Lower leg skin (tissue), 4 donors: ENCODE data around the gene RPP40. TPM values are rescaled to one million over a fixed set of nuclear protein-coding genes. Genes with fewer than 3 reads are reported as not detected.

Experiments used
- DNase-seq, 2 donors: peaks; one replicate each; pipeline ENCODE4 v3.0.0-alpha.2; 2019; ENCODE audit warnings: low spot score in 2 of 2
- H3K4me3 ChIP-seq: fragments of 200-600 bp; sonication (generic); 2 replicates; pipeline ENCODE4 v1.5.1; 2017; ENCODE audit warnings: mild to moderate bottlenecking, low read depth; ENCODE audit not compliant: poor library complexity, severe bottlenecking
- POLR2A ChIP-seq, 2 donors: fragments of 450-650 bp; IDR thresholded peaks; one replicate each; pipeline ENCODE4 v1.6.1; 2016 to 2017; ENCODE audit warnings: antibody characterized with exemption in 2 of 2, mild to moderate bottlenecking in 1 of 2, moderate library complexity in 1 of 2
- WGBS, 2 donors: methylation state at CpG; one replicate each; pipeline ENCODE4 v1.1.5; 2018; 5-methylcytosine and 5-hydroxymethylcytosine counted together
- intact Hi-C: fragments of 100-400 bp; cut with DNase I; formaldehyde crosslinking; loops from one replicate; pipeline ENCODE4 v1.15.0; 2023; ENCODE audit warnings: low total_unique reads
- total RNA-seq, 4 donors: library from RNA; depleted of rRNA; stranded (reverse); fragments of >200 nt; gene quantifications; one replicate each; pipeline ENCODE4 v1.1.0, GENCODE V29; 2016
- TF ChIP-seq, protein P1 (sequence below), 3 donors: fragments of 450-650 bp; IDR thresholded peaks; one replicate each; pipeline ENCODE4 v1.5.1; 2016; ENCODE audit warnings: antibody characterized with exemption in 3 of 3, mild to moderate bottlenecking in 3 of 3, moderate library complexity in 2 of 3

Gene RPP40
- total RNA-seq, 4 donors from 2014 or later = 3.4 to 12.3 (median 6.8) TPM

DNA sequence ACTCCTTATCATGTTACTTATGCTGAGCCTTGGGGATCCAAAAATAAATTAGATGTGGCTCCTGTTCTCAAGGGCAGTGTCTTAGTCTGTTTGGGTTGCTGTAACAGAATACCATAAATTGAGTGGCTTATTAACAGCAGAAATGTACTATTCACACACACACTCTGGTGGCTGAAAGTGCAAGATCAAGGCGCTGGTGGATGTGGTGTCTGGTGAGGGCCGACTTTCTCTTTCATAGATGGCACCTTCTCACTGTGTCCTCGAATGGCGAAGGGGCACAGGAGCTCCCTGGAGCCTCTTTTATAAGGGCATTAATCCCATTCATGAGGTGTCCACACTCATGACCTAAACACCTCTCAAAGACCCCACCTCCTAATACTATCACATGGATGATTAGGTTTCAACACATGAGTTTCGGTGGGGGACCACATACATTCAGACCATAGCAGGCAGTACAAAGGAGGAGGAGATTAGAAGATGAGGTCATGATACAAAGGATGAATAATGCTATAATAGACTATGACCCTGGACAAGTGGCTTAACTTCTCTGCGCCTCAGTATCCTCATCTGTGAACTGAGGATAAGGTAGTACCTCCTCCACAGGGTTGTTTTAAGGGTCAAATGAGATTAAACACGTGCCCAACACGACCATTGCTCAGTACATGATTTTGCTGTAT lies 34.1 kb downstream of the RPP40 start:
- peak in 1 of 2 donors; percentile 31 for DNase-seq
- TF ChIP-seq, protein P1, sequence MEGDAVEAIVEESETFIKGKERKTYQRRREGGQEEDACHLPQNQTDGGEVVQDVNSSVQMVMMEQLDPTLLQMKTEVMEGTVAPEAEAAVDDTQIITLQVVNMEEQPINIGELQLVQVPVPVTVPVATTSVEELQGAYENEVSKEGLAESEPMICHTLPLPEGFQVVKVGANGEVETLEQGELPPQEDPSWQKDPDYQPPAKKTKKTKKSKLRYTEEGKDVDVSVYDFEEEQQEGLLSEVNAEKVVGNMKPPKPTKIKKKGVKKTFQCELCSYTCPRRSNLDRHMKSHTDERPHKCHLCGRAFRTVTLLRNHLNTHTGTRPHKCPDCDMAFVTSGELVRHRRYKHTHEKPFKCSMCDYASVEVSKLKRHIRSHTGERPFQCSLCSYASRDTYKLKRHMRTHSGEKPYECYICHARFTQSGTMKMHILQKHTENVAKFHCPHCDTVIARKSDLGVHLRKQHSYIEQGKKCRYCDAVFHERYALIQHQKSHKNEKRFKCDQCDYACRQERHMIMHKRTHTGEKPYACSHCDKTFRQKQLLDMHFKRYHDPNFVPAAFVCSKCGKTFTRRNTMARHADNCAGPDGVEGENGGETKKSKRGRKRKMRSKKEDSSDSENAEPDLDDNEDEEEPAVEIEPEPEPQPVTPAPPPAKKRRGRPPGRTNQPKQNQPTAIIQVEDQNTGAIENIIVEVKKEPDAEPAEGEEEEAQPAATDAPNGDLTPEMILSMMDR (IDR thresholded peaks at IDR 0.05) = no peak
- TF ChIP-seq POLR2A (IDR thresholded peaks at IDR 0.05) = no peak
- intact Hi-C loops = no loop called here
- WGBS, 2 donors = 93 to 94% methylated on average over 8 of the region's 8 CpGs
- no peak overlapping the region for H3K4me3 ChIP-seq

DNA sequence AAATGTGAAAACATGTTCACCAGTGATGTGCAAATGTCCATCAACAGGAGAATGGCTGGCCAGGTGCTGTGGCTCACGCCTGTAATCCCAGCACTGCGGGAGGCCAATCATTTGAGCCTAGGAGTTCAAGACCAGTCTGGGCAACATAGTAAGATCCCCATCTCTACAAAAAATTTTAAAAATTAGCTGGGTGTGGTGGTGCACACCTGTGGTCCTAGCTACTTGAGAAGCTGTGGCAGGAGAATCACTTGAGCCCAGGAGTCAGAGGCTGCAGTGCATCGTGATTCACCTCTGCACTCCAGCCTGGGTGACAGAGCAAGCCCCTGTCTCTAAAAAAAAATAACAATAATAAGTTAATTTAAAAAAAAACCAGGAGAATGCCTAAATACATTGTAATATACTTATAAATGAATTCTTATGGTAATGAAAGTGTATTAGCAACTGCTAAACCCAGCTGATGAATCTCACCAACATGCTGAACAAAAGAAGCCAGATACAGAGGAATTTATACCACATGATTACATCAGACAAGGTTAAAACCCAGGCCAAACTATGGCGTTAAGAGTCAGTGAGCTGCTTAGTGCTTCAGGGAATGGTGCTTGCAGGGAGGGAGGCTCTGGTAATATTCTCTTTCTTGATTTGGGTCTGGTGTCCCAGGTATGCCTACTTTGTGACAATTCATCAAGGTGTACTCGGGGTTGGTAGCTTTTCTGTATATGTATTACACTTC lies 36.4 kb downstream of the RPP40 start:
- TF ChIP-seq, protein P1 (IDR thresholded peaks at IDR 0.05) = no peak
- TF ChIP-seq POLR2A (IDR thresholded peaks at IDR 0.05) = no peak
- DNase-seq = peak in 1 of 2 donors; percentile 40
- WGBS, 2 donors = 85 to 92% methylated on average over 5 of the region's 5 CpGs
- intact Hi-C loops = no loop called here
- H3K4me3 ChIP-seq = no peak overlapping the region

DNA sequence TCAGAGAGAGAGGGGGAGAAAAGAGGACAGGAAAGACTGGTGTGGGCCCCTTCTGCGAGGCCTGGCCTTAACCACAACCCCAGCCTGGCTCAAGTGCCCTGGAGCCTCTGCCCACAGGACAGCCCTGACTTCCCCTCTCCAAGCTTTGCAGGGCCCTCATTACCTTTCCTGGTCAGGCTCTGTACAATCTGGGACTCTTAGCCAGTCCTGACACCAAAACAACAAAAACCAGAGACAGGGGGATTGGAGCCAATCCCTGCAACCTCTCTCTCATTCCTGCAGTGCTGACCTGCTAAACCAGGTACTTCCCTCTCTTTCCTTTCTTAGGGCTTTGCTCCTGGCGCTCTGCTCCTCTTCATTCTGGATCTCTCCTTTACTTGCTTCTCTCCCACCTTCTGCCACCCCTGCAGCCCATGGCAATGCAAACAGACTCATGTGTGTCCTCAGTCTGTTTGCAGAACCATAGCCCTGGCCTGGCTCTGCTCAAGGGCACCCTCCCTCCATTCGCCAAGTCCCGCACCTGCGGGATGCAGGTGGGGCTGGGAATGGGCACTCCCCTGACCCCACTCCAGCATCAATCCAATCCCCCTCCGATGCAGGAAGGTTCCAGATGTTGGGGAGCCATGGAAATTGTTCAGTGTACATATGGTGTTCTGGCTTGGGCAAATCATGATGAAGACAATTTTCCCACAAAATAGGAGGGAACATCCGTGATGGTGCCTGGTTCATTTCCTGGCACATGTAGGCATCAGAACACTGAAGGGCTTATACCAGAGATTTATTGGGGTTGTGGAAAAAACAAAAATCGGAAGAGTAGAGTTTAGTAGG lies 38.1 kb downstream of the RPP40 start:
- TF ChIP-seq, protein P1 (IDR thresholded peaks at IDR 0.05) = no peak
- no peak for TF ChIP-seq POLR2A (IDR thresholded peaks at IDR 0.05)
- intact Hi-C loops = no loop called here
- H3K4me3 ChIP-seq = no peak overlapping the region
- whole genome bisulfite sequencing, 2 donors = 83 to 88% methylated on average over 8 of the region's 8 CpGs
- DNase-seq = peak in 1 of 2 donors; percentile 53

DNA sequence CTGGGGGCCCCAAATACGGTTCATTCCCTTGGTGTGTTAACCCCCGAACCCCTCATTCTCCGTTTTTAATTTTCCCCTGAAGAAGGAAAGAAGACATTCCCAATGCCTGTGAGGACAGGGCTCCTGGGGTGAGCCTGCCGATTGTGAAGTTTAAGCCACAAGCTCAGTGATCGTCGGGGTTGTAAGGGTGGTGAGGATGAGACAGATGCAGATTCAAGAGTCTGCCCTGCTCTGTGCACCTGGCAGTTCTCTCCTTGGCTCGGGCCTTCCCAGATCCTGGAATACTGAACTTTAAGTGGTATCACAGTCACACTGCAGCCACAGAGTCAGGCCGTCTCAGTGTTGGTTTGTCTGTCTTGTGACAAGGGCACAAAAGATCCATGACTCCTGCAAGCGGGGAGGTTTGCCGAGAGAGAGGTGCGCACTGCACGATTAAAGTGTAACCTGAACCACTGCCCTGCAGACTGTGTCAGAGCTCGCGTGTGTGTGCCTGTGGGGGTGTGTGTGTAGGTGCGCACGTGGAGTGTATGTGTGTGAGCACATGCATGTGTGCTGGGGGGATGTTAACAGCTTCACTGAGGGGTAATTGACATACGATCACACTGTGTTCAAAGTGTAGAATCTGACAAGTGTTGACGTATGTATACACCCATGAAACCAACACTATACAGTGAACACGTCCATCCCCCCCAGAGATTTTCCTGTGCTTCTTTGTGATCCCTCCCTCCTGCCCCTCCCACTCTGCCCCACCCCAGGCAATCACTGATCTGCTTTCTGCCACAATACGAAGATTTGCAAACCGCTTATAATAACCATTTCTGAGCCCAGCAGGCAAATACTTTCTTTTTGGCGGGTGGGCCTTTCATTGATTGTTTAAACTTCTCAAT lies 38.9 kb downstream of the RPP40 start:
- TF ChIP-seq POLR2A (IDR thresholded peaks at IDR 0.05) = no peak
- WGBS, 2 donors = 65 to 74% methylated on average over 22 of the region's 22 CpGs
- intact Hi-C loops = no loop called here
- peak in 1 of 2 donors; percentile 66 for DNase-seq
- H3K4me3 ChIP-seq = no peak overlapping the region

DNA sequence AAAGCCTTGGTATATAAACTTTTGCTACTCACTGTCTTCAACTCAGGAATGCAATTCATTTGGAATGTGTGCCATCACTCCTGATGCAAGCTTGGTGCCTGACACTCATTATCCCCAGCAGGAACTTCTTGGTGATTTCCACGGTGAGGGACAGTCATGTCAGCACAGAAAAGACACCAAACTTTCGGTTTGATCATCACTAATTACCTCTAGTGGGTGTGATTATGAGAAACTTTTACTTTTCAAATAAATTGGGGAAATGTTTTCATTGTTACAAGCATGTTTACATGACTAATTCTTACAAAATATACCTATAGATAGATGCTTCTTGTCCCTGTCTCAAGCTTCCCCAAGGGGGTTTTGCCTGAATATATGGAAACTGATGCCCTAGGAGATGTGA lies 40.9 kb downstream of the RPP40 start:
- 61 to 73% methylated on average over 2 of the region's 2 CpGs for WGBS, 2 donors
- no peak overlapping the region for H3K4me3 ChIP-seq
- intact Hi-C loops = no loop called here
- TF ChIP-seq, protein P1 (IDR thresholded peaks at IDR 0.05) = no peak
- no peak for TF ChIP-seq POLR2A (IDR thresholded peaks at IDR 0.05)
- DNase-seq = peak in 1 of 2 donors; percentile 0
